Measurements from ENCODE around the gene ZSCAN25.

The ZSCAN25 gene

DNA sequence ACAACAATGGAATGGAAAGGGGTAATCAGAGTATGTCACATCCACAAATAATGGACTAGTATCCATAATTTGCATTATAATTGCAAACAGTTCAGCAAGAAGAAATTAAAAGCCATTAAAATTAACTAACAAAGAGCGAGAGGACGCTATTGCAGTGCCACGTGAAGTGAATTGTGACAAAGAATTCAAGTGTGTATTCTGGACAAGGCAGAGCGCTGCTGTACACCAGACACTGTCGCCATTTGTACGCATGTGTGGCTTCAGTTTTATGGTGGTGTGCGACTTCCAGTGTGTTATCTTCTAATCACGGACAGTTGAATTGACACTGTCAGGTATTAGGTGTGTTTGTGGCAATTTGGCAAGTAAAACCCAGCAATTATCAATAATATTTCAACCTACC, 51.8 kb downstream of the ZSCAN25 start:
- TF ChIP-seq, protein P1, sequence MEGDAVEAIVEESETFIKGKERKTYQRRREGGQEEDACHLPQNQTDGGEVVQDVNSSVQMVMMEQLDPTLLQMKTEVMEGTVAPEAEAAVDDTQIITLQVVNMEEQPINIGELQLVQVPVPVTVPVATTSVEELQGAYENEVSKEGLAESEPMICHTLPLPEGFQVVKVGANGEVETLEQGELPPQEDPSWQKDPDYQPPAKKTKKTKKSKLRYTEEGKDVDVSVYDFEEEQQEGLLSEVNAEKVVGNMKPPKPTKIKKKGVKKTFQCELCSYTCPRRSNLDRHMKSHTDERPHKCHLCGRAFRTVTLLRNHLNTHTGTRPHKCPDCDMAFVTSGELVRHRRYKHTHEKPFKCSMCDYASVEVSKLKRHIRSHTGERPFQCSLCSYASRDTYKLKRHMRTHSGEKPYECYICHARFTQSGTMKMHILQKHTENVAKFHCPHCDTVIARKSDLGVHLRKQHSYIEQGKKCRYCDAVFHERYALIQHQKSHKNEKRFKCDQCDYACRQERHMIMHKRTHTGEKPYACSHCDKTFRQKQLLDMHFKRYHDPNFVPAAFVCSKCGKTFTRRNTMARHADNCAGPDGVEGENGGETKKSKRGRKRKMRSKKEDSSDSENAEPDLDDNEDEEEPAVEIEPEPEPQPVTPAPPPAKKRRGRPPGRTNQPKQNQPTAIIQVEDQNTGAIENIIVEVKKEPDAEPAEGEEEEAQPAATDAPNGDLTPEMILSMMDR (IDR thresholded peaks at IDR 0.05; ENCODE audit: extremely low read depth, missing control alignments): no peak
- no peak for DNase-seq (ENCODE audit: low spot score)

DNA sequence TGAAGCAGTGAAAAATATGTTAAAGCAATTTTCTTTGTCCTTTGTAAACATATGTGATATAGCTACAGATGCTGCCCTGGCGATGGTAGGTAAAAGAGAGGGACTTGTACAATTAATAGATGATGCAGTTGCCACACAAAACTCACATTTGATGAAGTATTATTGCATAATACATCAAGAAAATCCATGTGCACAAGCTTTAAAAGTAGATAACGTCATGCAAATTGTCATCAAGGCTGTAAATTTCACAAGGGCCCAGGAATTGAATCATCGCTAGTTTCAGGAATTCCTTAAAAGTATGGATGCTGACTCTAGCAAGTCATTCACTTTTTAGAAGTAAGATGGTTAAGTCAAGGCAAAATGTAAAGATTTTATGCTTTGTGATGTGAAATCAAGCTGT, 53.0 kb downstream of the ZSCAN25 start:
- TF ChIP-seq, protein P1 (IDR thresholded peaks at IDR 0.05; ENCODE audit: extremely low read depth, missing control alignments): no peak
- no peak for DNase-seq (ENCODE audit: low spot score)

DNA sequence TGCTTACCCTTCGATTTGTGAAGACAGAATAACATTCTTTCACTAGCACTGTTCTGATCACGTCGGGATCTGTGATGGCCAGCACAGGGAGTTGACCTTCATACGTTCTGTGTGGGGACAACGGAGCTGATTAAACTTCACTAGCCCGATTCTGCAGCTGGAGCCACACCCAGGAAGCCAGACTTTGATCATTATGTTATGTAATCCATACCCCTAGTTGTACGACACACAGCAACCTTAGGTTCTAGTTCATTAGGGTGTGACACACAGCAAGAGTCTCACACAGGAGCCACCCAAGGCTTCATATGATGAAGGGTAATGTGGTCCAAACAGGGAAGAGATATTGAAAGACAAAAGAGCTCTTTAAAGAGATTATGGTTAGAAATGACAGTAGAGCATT, 55.8 kb downstream of the ZSCAN25 start:
- TF ChIP-seq, protein P1 (IDR thresholded peaks at IDR 0.05; ENCODE audit: extremely low read depth, missing control alignments): no peak
- no peak for DNase-seq (ENCODE audit: low spot score)

DNA sequence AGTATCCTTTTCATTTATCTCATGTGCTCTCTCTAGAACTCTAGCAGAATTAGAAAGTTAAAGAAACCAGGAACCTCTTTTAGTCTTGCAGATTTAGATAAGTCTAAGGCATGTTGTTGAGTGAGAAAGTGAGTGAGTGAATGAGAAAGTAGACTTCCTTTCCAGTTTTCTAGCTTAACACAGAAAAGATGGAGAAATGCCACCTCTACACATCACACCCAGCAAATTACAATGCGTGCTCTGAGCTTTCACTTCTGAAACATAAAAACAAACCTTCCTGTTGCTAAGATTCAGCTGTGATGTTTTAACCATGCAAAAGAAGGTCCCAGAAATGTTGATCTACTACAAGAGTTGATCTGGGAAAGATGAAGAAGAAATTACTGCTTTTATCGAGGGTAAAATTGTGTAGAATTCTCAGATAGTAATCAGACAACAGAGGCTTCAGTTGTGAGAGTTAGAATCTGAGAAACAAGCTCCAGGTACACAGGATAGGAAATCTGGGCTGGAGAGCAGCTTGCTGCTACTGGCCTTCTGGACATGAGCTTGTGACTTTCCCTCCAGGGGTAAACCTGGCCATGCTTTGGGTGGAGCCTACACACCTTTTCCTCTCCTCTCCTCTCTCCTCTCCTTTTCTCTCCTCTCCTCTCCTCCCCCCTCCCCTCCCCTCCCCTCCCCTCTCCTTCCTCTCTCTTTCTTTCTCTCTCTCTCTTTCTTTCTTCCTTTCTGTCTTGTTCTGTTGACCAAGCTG, 58.4 kb downstream of the ZSCAN25 start:
- no peak for DNase-seq (ENCODE audit: low spot score)
- TF ChIP-seq, protein P1 (IDR thresholded peaks at IDR 0.05; ENCODE audit: extremely low read depth, missing control alignments): no peak

DNA sequence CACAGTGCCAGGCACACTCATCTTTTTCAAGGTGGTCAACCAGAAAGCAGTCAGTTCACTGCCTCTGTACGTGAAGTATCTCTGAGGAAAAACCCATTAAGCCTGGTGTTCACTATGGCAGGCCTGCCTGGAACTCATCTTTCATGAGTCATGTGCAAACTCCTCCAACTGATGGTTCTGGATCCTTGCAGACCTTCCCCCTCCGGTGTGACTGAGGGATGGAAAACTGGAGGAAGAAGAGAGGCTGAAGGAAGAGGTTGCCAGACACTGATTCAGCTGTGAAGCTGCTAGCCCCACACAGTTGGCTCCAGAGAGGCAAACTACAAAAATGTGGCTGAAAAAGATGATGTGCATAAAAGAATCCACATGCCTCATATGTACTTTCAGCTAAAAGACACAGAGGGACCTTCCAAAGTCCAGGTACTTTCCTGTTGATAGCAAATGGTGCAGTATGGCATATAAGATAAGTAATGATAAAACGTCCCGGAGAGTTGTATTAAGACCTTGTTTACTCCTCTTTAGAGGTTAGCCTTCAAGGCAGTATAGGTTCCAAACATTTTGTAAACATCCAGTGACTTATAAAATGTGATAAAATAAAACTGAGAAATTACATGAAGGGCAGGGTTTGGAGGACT, 60.4 kb downstream of the ZSCAN25 start:
- TF ChIP-seq, protein P1 (IDR thresholded peaks at IDR 0.05; ENCODE audit: extremely low read depth, missing control alignments): no peak
- DNase-seq (ENCODE audit: low spot score): no peak

DNA sequence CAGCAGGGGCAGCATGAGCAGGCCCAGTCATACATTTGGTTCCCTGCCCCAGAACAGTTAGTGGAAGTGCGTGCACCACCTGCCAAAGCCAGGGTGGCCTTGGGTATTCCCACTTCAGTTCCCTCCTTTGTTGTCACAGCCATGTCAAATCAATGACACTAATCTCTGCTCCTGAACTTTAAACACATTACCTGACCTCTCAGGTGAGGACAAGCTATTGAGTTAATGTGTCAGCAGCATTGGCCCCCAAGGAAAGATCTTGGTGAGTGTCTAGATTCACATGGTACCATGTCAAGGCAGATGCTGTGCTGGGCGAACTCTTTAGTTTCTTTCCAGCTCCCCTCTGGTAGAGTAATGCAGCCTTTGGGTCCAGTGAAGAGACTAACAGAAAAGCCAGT, 60.9 kb downstream of the ZSCAN25 start:
- TF ChIP-seq, protein P1 (IDR thresholded peaks at IDR 0.05; ENCODE audit: extremely low read depth, missing control alignments): no peak
- DNase-seq (ENCODE audit: low spot score): no peak

DNA sequence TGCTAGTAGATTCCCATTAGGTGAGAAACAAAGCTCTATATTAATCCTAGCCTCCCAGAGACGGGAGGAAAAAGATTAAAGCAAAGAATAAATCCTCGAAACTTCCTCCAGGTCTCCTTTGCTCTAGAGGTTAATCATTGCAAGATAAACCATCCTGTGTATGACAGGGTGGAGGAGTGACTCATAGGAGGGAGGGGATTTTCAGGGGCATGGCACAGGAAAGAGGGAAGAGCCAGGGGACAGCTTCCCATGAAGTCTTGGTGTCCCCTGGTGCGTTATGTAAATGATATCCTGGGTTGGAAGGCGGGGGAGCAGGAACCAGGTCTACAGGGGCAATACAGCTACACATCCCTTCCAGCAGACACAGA, 62.3 kb downstream of the ZSCAN25 start:
- TF ChIP-seq, protein P1 (IDR thresholded peaks at IDR 0.05; ENCODE audit: extremely low read depth, missing control alignments): no peak
- no peak for DNase-seq (ENCODE audit: low spot score)
